GM12892 (cell line): Measurements from ENCODE around the gene CAMTA1.

ENCODE experiments used
- POLR2AphosphoS5 ChIP-seq: IDR thresholded peaks from 2 replicates; pipeline ENCODE4 v1.6.1; 2011; ENCODE audit warnings: low read depth, low read length, control low read depth
- TAF1 ChIP-seq: IDR thresholded peaks from 2 replicates; pipeline ENCODE4 v1.6.1; 2011; ENCODE audit warnings: low read depth, mild to moderate bottlenecking, control low read depth, low read length, borderline replicate concordance

DNA sequence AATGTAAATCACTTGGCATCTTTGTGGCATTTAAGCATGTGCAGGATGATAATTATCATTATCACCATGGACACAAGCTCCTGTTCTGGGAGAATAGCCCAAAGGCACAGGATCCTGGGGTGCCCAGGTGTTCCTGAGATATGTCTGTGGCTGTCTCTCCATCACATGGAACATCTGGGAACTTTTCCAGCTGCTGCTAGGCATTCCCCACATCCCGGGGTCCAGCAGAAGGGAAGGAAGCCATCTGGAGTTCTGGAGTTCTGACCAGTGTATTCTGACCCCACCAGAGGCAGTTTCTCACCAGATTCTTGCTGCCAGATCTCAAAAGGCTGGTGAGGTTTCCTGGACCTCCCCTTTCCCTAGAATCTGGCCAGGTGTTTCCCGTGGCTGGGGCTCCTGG, 726.1 kb downstream of the CAMTA1 start:
- TF ChIP-seq TAF1 (no peak), POLR2AphosphoS5 (no peak)
